DOHH2 (cell line): ENCODE results near the gene ESPN.
A peak's percentile ranks its signal among the peaks of the same experiment; 100 is the strongest.

Source experiments
- H3F3A ChIP-seq: fragments of 200-600 bp; sonication (generic), shearing (Covaris generic); 2 replicates; pipeline ENCODE4 v1.6.0; 2016; ENCODE audit warnings: antibody characterized with exemption, mild to moderate bottlenecking; ENCODE audit not compliant: control insufficient read depth, insufficient read depth
- H3K27ac ChIP-seq: fragments of 200-600 bp; sonication (generic); 2 replicates; pipeline ENCODE4 v1.5.1; 2014; ENCODE audit warnings: low read depth, mild to moderate bottlenecking, low read length, moderate library complexity
- H3K27me3 ChIP-seq: fragments of 200-600 bp; sonication (generic); 2 replicates; pipeline ENCODE4 v1.6.1; 2014; ENCODE audit warnings: mild to moderate bottlenecking, low read length, mixed read lengths; ENCODE audit not compliant: control insufficient read depth
- H3K36me3 ChIP-seq: fragments of 200-600 bp; sonication (generic); 2 replicates; pipeline ENCODE4 v1.6.1; 2014; ENCODE audit warnings: mild to moderate bottlenecking, low read length, moderate library complexity, mixed read lengths; ENCODE audit not compliant: control insufficient read depth
- H3K4me1 ChIP-seq: fragments of 200-600 bp; sonication (generic); 2 replicates; pipeline ENCODE4 v1.6.1; 2014; ENCODE audit warnings: mild to moderate bottlenecking, low read length, mixed read lengths; ENCODE audit not compliant: control insufficient read depth
- H3K4me2 ChIP-seq: fragments of 200-600 bp; sonication (generic); 2 replicates; pipeline ENCODE4 v1.6.0; 2014; ENCODE audit warnings: mild to moderate bottlenecking, low read length, moderate library complexity
- H3K4me3 ChIP-seq: fragments of 200-600 bp; sonication (generic); 2 replicates; pipeline ENCODE4 v1.5.1; 2014; ENCODE audit warnings: mild to moderate bottlenecking, low read length, mixed read lengths
- H3K79me2 ChIP-seq: fragments of 200-600 bp; sonication (generic); 2 replicates; pipeline ENCODE4 v1.6.1; 2014; ENCODE audit warnings: mild to moderate bottlenecking, low read length, mixed read lengths; ENCODE audit not compliant: control insufficient read depth
- H3K9me2 ChIP-seq: fragments of 200-600 bp; sonication (generic); replicated peaks from 2 replicates; pipeline ENCODE4 v1.6.1; 2014; ENCODE audit warnings: mild to moderate bottlenecking, low read length, mixed read lengths; ENCODE audit not compliant: control insufficient read depth
- H3K9me3 ChIP-seq: fragments of 200-600 bp; sonication (generic); 2 replicates; pipeline ENCODE4 v1.6.1; 2014; ENCODE audit warnings: antibody characterized with exemption, low read length, mixed read lengths; ENCODE audit not compliant: control insufficient read depth, insufficient read depth
- H4K20me1 ChIP-seq: fragments of 200-600 bp; sonication (generic); 2 replicates; pipeline ENCODE4 v1.6.0; 2014; ENCODE audit warnings: low read depth, mild to moderate bottlenecking, antibody characterized with exemption, low read length, moderate library complexity; ENCODE audit not compliant: control insufficient read depth, insufficient read depth
- CTCF ChIP-seq: fragments of 200-600 bp; sonication (generic); IDR thresholded peaks from one replicate; pipeline ENCODE4 v1.5.1; 2014; ENCODE audit warnings: antibody characterized with exemption, mild to moderate bottlenecking, low read depth, low read length; ENCODE audit not compliant: poor library complexity, severe bottlenecking
- EZH2phosphoT487 ChIP-seq: fragments of 200-600 bp; sonication (generic); IDR thresholded peaks from 2 replicates; pipeline ENCODE4 v1.6.1; 2017; ENCODE audit warnings: borderline replicate concordance, mild to moderate bottlenecking, antibody characterized with exemption, low read length, moderate library complexity, mixed read lengths

The ESPN gene

GRCh38 chr1:6423321-6423999, 1.1 kb upstream of the ESPN start:
- Histone ChIP-seq H3F3A (no peaks in the 10 kb centered on the region), H3K79me2 (no peaks in the 10 kb centered on the region), H3K9me2 (no peaks in the 10 kb centered on the region), H3K27ac (no peak overlapping the region), H3K36me3 (no peaks in the 10 kb centered on the region), H3K4me2 (peak overlapping the region; percentile 1; the same call in 1 of the 2 replicates), H3K27me3 (peaks cover 66% of the 10 kb centered on the region), H3K4me3 (no peak overlapping the region), H3K4me1 (no peaks in the 10 kb centered on the region), H4K20me1 (no peaks in the 10 kb centered on the region), H3K9me3 (no peaks in the 10 kb centered on the region)
- no peak for TF ChIP-seq EZH2phosphoT487
- peak; percentile 96 for TF ChIP-seq CTCF

GRCh38 chr1:6424000-6424565, 493 bp upstream of the ESPN start:
- Histone ChIP-seq H3K9me2 (no peaks in the 10 kb centered on the region), H4K20me1 (no peaks in the 10 kb centered on the region), H3K36me3 (no peaks in the 10 kb centered on the region), H3K4me2 (peak overlapping the region; percentile 1; the same call in 1 of the 2 replicates), H3K4me1 (no peaks in the 10 kb centered on the region), H3F3A (no peaks in the 10 kb centered on the region), H3K27ac (no peak overlapping the region), H3K9me3 (no peaks in the 10 kb centered on the region), H3K27me3 (peaks cover 66% of the 10 kb centered on the region), H3K4me3 (no peak overlapping the region), H3K79me2 (no peaks in the 10 kb centered on the region)
- TF ChIP-seq CTCF = no peak
- peak; percentile 91 for TF ChIP-seq EZH2phosphoT487

GRCh38 chr1:6425658-6426057, 1.1 kb downstream of the ESPN start:
- H3F3A ChIP-seq = no peaks in the 10 kb centered on the region
- TF ChIP-seq CTCF = no peak
- TF ChIP-seq EZH2phosphoT487 = no peak
- H4K20me1 ChIP-seq = no peaks in the 10 kb centered on the region
- no peak overlapping the region for H3K4me3 ChIP-seq
- no peak overlapping the region for H3K4me2 ChIP-seq
- H3K9me3 ChIP-seq = no peaks in the 10 kb centered on the region
- H3K9me2 ChIP-seq = no peaks in the 10 kb centered on the region
- H3K4me1 ChIP-seq = no peaks in the 10 kb centered on the region
- H3K79me2 ChIP-seq = no peaks in the 10 kb centered on the region
- H3K27ac ChIP-seq = no peak overlapping the region
- H3K36me3 ChIP-seq = no peaks in the 10 kb centered on the region
- H3K27me3 ChIP-seq = peaks cover 51% of the 10 kb centered on the region
